ENCODE measurements around the gene CPT1A.

Gene CPT1A

GRCh38 chr11:68803766-68804165 is 38.0 kb downstream of the CPT1A start:
- TF ChIP-seq CTCF (IDR thresholded peaks at IDR 0.05): no peak

GRCh38 chr11:68798221-68798813 is 43.4 kb downstream of the CPT1A start:
- TF ChIP-seq CTCF (IDR thresholded peaks at IDR 0.05): peak; percentile 75

GRCh38 chr11:68796801-68797200 is 44.9 kb downstream of the CPT1A start:
- no peak for TF ChIP-seq CTCF (IDR thresholded peaks at IDR 0.05)

GRCh38 chr11:68792400-68792966 is 49.2 kb downstream of the CPT1A start:
- TF ChIP-seq CTCF (IDR thresholded peaks at IDR 0.05): no peak

- TF ChIP-seq CTCF (IDR thresholded peaks at IDR 0.05): no peak
These were observed 57.1 kb downstream of the CPT1A start for GRCh38 chr11:68784653-68785052.

- no peak for TF ChIP-seq CTCF (IDR thresholded peaks at IDR 0.05)
These were observed 58.4 kb downstream of the CPT1A start for GRCh38 chr11:68783216-68783821.

- no peak for TF ChIP-seq CTCF (IDR thresholded peaks at IDR 0.05)
These were observed 59.0 kb downstream of the CPT1A start for GRCh38 chr11:68782711-68783110.

All from LNCAP (cell line).